ENCODE data around the gene GNG3.
"Not testable (repeated sequence)": the region's sequence is repeated elsewhere in the genome, so short reads cannot be mapped to it uniquely, and the experiment has no call there.

The GNG3 gene

GRCh38 chr11:62682518-62682917, 25.0 kb upstream of the GNG3 start:
- peaks cover 0 to 3% of the 10 kb centered on the region in 2 donors for H3K36me3 ChIP-seq (ENCODE audit: control insufficient read depth in 1 of 2, insufficient read depth in 2 of 2, low read length in 2 of 2)
- H3K9me3 ChIP-seq (ENCODE audit: control insufficient read depth in 1 of 2, low read length in 2 of 2), result no peaks in the 10 kb centered on the region
- no peak overlapping the region for H3K4me3 ChIP-seq (ENCODE audit: low read depth in 1 of 2, low read length in 2 of 2)
- no peak overlapping the region for H3K27ac ChIP-seq (ENCODE audit: low read depth, low read length)
- no peaks in the 10 kb centered on the region for H3K27me3 ChIP-seq (ENCODE audit: control insufficient read depth in 1 of 2, insufficient read depth in 2 of 2, low read length in 2 of 2)
- H3K4me1 ChIP-seq (ENCODE audit: control insufficient read depth in 1 of 2, insufficient read depth in 2 of 2, low read length in 2 of 2), result peaks cover 8 to 13% of the 10 kb centered on the region in 2 donors
- no peak overlapping the region for H3K9ac ChIP-seq (ENCODE audit: low read depth in 1 of 2, low read length in 2 of 2)

DNA sequence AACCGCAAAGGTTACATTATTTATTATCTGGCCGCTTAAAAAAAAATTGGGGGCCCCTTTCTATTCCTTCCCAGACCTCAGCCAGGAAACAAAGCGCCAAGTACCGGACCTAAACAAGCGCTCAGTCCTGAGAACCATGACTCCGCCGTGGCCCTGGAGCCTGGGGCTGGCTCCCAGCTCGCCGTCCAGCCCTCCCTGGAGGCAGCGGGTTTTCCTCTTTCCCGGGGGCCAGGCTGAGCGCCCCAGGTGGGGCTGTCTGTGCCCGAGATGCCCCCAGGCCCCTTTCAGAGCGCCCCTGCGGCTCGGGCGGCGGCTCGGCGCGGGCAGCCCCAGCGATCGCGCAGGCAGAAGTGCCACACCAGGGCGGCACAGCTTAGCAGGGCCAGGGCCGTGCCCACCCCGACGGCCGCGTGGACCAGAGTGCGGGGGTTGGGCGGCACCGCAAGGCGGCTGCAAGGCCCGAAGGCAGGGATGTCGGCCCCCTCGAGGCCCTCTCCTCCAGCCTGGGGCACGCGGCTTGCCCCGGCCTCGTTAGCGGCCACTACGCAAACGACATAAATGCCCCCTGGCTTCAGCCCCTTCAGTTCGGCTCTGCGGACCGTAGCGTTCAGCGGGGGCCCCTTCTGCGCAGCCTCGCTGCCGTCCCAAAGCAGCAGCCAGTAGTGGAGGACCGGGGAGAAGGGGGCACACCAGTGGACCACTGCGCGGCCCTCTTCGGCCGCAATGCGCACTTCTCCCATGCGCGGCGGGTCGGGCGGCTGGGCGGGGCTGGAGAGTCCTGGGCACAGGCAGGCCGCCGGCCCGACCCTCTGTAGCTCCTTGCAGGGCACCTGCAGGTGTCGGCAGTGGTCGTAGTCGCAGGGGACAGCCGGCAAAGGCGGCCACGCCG, 19.7 kb upstream of the GNG3 start:
- no peaks in the 10 kb centered on the region for H3K9me3 ChIP-seq (ENCODE audit: control insufficient read depth in 1 of 2, low read length in 2 of 2)
- H3K4me1 ChIP-seq (ENCODE audit: control insufficient read depth in 1 of 2, insufficient read depth in 2 of 2, low read length in 2 of 2), result no peaks in the 10 kb centered on the region
- H3K27ac ChIP-seq (ENCODE audit: low read depth, low read length), result no peak overlapping the region
- peak overlapping the region; percentile 45 to 52 for H3K4me3 ChIP-seq (ENCODE audit: low read depth in 1 of 2, low read length in 2 of 2)
- no peaks in the 10 kb centered on the region for H3K27me3 ChIP-seq (ENCODE audit: control insufficient read depth in 1 of 2, insufficient read depth in 2 of 2, low read length in 2 of 2)
- peaks cover 17 to 21% of the 10 kb centered on the region in 2 donors for H3K36me3 ChIP-seq (ENCODE audit: control insufficient read depth in 1 of 2, insufficient read depth in 2 of 2, low read length in 2 of 2)
- peak overlapping the region; percentile 10 to 18 for H3K9ac ChIP-seq (ENCODE audit: low read depth in 1 of 2, low read length in 2 of 2)

GRCh38 chr11:62688491-62688890, 19.0 kb upstream of the GNG3 start:
- Histone ChIP-seq H3K4me1 (ENCODE audit: control insufficient read depth in 1 of 2, insufficient read depth in 2 of 2, low read length in 2 of 2) (no peaks in the 10 kb centered on the region), H3K27me3 (ENCODE audit: control insufficient read depth in 1 of 2, insufficient read depth in 2 of 2, low read length in 2 of 2) (no peaks in the 10 kb centered on the region), H3K36me3 (ENCODE audit: control insufficient read depth in 1 of 2, insufficient read depth in 2 of 2, low read length in 2 of 2) (peaks cover 20 to 28% of the 10 kb centered on the region in 2 donors), H3K4me3 (ENCODE audit: low read depth in 1 of 2, low read length in 2 of 2) (peak overlapping the region in 1 of 2 donors; percentile 52), H3K27ac (ENCODE audit: low read depth, low read length) (no peak overlapping the region), H3K9ac (ENCODE audit: low read depth in 1 of 2, low read length in 2 of 2) (peak overlapping the region in 1 of 2 donors; percentile 10), H3K9me3 (ENCODE audit: control insufficient read depth in 1 of 2, low read length in 2 of 2) (no peaks in the 10 kb centered on the region)

DNA sequence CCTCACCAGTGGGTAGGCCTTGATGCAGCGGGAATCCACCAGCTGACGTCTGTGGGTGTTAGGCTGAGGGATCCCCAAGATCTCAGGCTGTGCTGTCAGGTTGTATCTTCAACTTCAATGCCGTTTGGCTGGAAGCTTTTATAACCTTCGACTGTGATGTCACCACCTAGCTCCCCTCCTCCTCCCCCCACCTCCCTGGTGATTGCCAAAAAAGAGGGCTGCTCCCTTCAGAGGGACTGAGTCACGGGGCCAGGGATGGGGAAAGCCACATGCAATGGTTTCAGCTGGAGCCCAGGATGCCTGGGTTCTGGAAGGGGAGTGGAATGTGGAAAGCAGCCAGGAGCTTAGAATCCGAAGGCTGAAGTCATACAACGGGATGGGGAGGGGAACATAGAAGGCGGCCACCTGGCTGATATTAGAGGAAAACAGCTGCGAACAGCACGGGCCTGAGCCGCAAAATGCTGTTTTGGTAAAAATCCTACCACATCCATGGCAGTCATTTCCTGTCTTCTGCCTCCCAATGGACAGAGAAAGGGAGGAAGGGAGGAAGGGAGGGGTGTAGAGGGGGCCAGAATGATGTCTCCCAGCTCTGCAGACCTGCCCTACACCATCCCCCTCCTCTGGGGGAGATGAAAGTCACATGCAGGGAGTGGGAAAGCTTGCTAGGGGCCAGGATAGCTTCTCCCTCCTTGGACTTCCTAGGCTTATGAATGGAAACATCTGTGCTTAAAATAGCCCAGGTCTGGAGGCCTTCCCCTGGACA, 17.9 kb upstream of the GNG3 start, which contains the start of gene LRRN4CL:
TSS of gene LRRN4CL (minus strand) at position 110 of the 763 bp plus-strand sequence. CDS start 1,022 bp downstream, outside the sequence.
- H3K9ac ChIP-seq (ENCODE audit: low read depth in 1 of 2, low read length in 2 of 2), result peak within 1 kb of the TSS; percentile 10 to 11
- H3K27me3 ChIP-seq (ENCODE audit: control insufficient read depth in 1 of 2, insufficient read depth in 2 of 2, low read length in 2 of 2), result no peaks in the 10 kb centered on the region
- H3K4me1 ChIP-seq (ENCODE audit: control insufficient read depth in 1 of 2, insufficient read depth in 2 of 2, low read length in 2 of 2), result no peaks in the 10 kb centered on the region
- H3K4me3 ChIP-seq (ENCODE audit: low read depth in 1 of 2, low read length in 2 of 2), result peak within 1 kb of the TSS; percentile 11 to 52
- H3K36me3 ChIP-seq (ENCODE audit: control insufficient read depth in 1 of 2, insufficient read depth in 2 of 2, low read length in 2 of 2), result peaks cover 20 to 28% of the 10 kb centered on the region in 2 donors
- no peaks in the 10 kb centered on the region for H3K9me3 ChIP-seq (ENCODE audit: control insufficient read depth in 1 of 2, low read length in 2 of 2)
- no peak within 1 kb of the TSS for H3K27ac ChIP-seq (ENCODE audit: low read depth, low read length)

DNA sequence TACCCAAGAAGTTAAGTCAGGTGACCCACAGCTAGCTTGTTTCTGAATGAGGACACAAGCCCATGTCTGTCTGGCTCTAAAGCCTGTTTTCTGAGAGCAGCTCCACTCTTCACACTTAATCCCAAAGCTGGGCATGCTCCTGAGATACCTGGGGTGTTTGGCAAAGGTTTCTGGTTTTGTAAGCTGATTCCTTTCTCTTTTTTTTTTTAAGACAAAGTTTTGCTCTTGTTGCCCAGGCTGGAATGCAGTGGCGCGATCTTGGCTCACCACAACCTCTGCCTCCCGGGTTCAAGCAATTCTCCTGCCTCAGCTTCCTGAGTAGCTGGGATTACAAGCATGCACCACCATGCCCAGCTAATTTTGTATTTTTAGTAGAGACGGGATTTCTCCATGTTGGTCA, 13.9 kb upstream of the GNG3 start:
- not testable (repeated sequence) for H3K4me1 ChIP-seq (ENCODE audit: control insufficient read depth in 1 of 2, insufficient read depth in 2 of 2, low read length in 2 of 2); H3K4me3 ChIP-seq (ENCODE audit: low read depth in 1 of 2, low read length in 2 of 2); H3K9me3 ChIP-seq (ENCODE audit: control insufficient read depth in 1 of 2, low read length in 2 of 2); H3K9ac ChIP-seq (ENCODE audit: low read depth in 1 of 2, low read length in 2 of 2); H3K27me3 ChIP-seq (ENCODE audit: control insufficient read depth in 1 of 2, insufficient read depth in 2 of 2, low read length in 2 of 2); H3K27ac ChIP-seq (ENCODE audit: low read depth, low read length)
- peaks cover 20 to 28% of the 10 kb centered on the region in 2 donors for H3K36me3 ChIP-seq (ENCODE audit: control insufficient read depth in 1 of 2, insufficient read depth in 2 of 2, low read length in 2 of 2)

GRCh38 chr11:62694455-62695167, 12.9 kb upstream of the GNG3 start:
- H3K4me3 ChIP-seq (ENCODE audit: low read depth in 1 of 2, low read length in 2 of 2), result no peak overlapping the region
- no peak overlapping the region for H3K27ac ChIP-seq (ENCODE audit: low read depth, low read length)
- H3K9me3 ChIP-seq (ENCODE audit: control insufficient read depth in 1 of 2, low read length in 2 of 2), result no peaks in the 10 kb centered on the region
- H3K4me1 ChIP-seq (ENCODE audit: control insufficient read depth in 1 of 2, insufficient read depth in 2 of 2, low read length in 2 of 2), result no peaks in the 10 kb centered on the region
- no peaks in the 10 kb centered on the region for H3K27me3 ChIP-seq (ENCODE audit: control insufficient read depth in 1 of 2, insufficient read depth in 2 of 2, low read length in 2 of 2)
- no peak overlapping the region for H3K9ac ChIP-seq (ENCODE audit: low read depth in 1 of 2, low read length in 2 of 2)
- H3K36me3 ChIP-seq (ENCODE audit: control insufficient read depth in 1 of 2, insufficient read depth in 2 of 2, low read length in 2 of 2), result peaks cover 20 to 28% of the 10 kb centered on the region in 2 donors

DNA sequence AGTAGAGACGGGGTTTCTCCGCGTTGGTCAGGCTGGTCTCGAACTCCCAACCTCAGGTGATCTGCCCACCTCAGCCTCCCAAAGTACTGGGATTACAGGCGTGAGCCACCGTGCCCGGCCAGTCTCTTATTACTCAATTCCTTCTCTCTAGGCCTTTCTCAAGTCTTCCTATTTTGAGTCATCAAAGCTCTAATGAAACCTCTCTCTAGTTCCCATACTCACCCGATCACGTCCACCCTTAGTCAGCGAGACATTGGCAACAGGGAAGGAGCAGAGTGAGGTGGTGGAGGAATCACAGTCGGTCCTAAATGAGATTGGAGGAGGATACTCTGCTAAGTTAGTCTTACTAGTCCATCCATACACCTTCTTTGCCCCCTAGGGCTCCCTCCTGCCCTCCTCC, 5.2 kb upstream of the GNG3 start:
- Histone ChIP-seq H3K27me3 (ENCODE audit: control insufficient read depth in 1 of 2, insufficient read depth in 2 of 2, low read length in 2 of 2) (no peaks in the 10 kb centered on the region), H3K27ac (ENCODE audit: low read depth, low read length) (no peak overlapping the region)

GRCh38 chr11:62703921-62704320, 3.6 kb upstream of the GNG3 start:
- H3K9ac ChIP-seq (ENCODE audit: low read depth in 1 of 2, low read length in 2 of 2); H3K4me3 ChIP-seq (ENCODE audit: low read depth in 1 of 2, low read length in 2 of 2); H3K27me3 ChIP-seq (ENCODE audit: control insufficient read depth in 1 of 2, insufficient read depth in 2 of 2, low read length in 2 of 2); H3K27ac ChIP-seq (ENCODE audit: low read depth, low read length); H3K9me3 ChIP-seq (ENCODE audit: control insufficient read depth in 1 of 2, low read length in 2 of 2): not testable (repeated sequence)
- Histone ChIP-seq H3K36me3 (ENCODE audit: control insufficient read depth in 1 of 2, insufficient read depth in 2 of 2, low read length in 2 of 2) (peaks cover 5 to 13% of the 10 kb centered on the region in 2 donors), H3K4me1 (ENCODE audit: control insufficient read depth in 1 of 2, insufficient read depth in 2 of 2, low read length in 2 of 2) (peaks cover 22 to 30% of the 10 kb centered on the region in 2 donors)

More for the DNA sequence above, 5.2 kb upstream of the GNG3 start:
- H3K36me3 ChIP-seq (ENCODE audit: control insufficient read depth in 1 of 2, insufficient read depth in 2 of 2, low read length in 2 of 2), result peaks cover 5 to 13% of the 10 kb centered on the region in 2 donors
- H3K4me3 ChIP-seq (ENCODE audit: low read depth in 1 of 2, low read length in 2 of 2), result no peak overlapping the region
- H3K9ac ChIP-seq (ENCODE audit: low read depth in 1 of 2, low read length in 2 of 2), result no peak overlapping the region
- peaks cover 16 to 20% of the 10 kb centered on the region in 2 donors for H3K4me1 ChIP-seq (ENCODE audit: control insufficient read depth in 1 of 2, insufficient read depth in 2 of 2, low read length in 2 of 2)
- no peaks in the 10 kb centered on the region for H3K9me3 ChIP-seq (ENCODE audit: control insufficient read depth in 1 of 2, low read length in 2 of 2)

DNA sequence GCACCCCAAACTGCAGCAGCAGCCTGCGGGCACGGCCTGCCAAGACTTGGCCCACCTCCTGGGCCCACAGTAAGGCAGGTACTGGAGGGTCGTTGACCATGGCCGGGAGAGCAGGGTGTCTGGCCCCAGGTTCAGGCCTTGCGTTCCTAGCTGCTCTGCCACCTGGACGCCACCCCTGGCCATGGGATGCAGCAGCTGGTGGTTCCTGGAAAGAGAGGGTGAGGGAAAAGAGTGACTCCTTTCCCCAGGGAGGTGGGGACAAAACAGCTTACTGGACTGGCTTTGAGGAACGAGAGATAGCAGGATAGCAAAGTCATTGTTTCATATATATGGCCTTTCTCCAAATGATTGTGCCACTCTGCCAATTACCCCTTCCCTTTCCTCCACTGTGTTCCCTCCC, 2.1 kb upstream of the GNG3 start:
- no peaks in the 10 kb centered on the region for H3K27me3 ChIP-seq (ENCODE audit: control insufficient read depth in 1 of 2, insufficient read depth in 2 of 2, low read length in 2 of 2)
- H3K36me3 ChIP-seq (ENCODE audit: control insufficient read depth in 1 of 2, insufficient read depth in 2 of 2, low read length in 2 of 2), result peaks cover 7 to 16% of the 10 kb centered on the region in 2 donors
- H3K4me1 ChIP-seq (ENCODE audit: control insufficient read depth in 1 of 2, insufficient read depth in 2 of 2, low read length in 2 of 2), result peaks cover 31 to 38% of the 10 kb centered on the region in 2 donors
- peak overlapping the region; percentile 70 for H3K27ac ChIP-seq (ENCODE audit: low read depth, low read length)
- H3K4me3 ChIP-seq (ENCODE audit: low read depth in 1 of 2, low read length in 2 of 2), result peak overlapping the region; percentile 81 to 87
- no peaks in the 10 kb centered on the region for H3K9me3 ChIP-seq (ENCODE audit: control insufficient read depth in 1 of 2, low read length in 2 of 2)
- H3K9ac ChIP-seq (ENCODE audit: low read depth in 1 of 2, low read length in 2 of 2), result peak overlapping the region; percentile 40 to 76
